Esophagus muscularis mucosa (tissue), 3 donors: ENCODE data around the gene PCDHGB1.
"Not testable (repeated sequence)": the region's sequence is repeated elsewhere in the genome, so short reads cannot be mapped to it uniquely, and the experiment has no call there.

Experiments
- CTCF ChIP-seq, 3 experiments: fragments of 200-600 bp in 2 of 3; fragments of 450-650 bp in 1 of 3; sonication (generic) in 2 of 3; IDR thresholded peaks; one replicate each; pipeline ENCODE4 v1.5.1; 2017 to 2019; ENCODE audit warnings: antibody characterized with exemption in 3 of 3, mild to moderate bottlenecking in 2 of 3, moderate library complexity in 1 of 3
- EP300 ChIP-seq: sonication (generic); formaldehyde crosslinking; IDR thresholded peaks from one replicate; pipeline ENCODE4 v1.6.1; 2017; ENCODE audit warnings: antibody characterized with exemption

- TF ChIP-seq CTCF (IDR thresholded peaks at IDR 0.05); EP300: not testable (repeated sequence)
These were observed 17.3 kb upstream of the PCDHGB1 start for GRCh38 chr5:141332571-141332970.
